Renal cortical epithelial cell (primary cell): Measurements from ENCODE around the gene THOC6. TPM values are rescaled to one million over a fixed set of nuclear protein-coding genes. Genes with fewer than 3 reads are reported as not detected.
"Not testable (repeated sequence)": the region's sequence is repeated elsewhere in the genome, so short reads cannot be mapped to it uniquely, and the experiment has no call there.

Experiments
- DNase-seq: peaks from one replicate; pipeline ENCODE4 v3.0.0-alpha.2; 2011; ENCODE audit warnings: low read depth
- total RNA-seq: library from RNA; depleted of rRNA; stranded (reverse); fragments of >200 nt; gene quantifications from 2 replicates; pipeline ENCODE4 v1.2.3, GENCODE V29; 2014

THOC6 gene
- total RNA-seq, 1 donor from 2014 or later, result 13.5 TPM

GRCh38 chr16:3030222-3031212 lies 6.7 kb downstream of the THOC6 start:
- no peak for DNase-seq

GRCh38 chr16:3032624-3033023 lies 8.8 kb downstream of the THOC6 start:
- DNase-seq, result no peak

DNA sequence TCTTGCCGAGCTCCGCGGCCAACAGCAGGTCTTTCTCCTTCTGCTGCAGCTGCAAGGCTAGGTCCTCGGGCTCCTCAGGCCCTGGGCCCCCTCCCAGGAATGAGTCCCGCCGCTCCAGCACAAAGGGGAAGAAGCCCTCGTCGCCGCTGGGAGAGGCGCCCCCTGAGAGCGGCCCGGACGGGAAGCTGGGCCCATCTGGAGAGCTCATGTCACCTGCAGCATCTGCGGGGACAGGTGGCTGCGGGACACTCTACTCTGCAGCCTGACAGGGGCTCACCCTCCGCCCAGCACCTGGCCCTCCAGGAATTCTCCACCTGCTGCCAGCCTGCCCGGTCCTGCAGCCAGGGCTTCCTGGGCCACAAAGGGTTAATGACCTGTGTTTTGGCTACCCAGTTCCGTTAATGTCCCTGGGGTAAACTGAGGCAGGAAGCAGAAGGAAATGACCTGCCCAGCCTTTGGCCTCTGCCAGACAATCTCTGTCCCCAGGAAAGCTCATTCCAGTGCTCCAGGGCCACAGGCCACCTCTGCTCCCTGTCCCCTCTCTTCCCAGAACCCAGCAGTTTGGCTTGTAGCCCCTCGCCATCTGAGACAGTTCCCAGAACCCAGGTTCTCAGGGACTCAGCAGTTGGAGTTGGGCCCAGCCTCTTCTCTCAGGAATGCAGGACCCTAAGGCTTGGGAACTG lies 11.6 kb downstream of the THOC6 start:
- no peak for DNase-seq

- no peak for DNase-seq
Observed at GRCh38 chr16:3035972-3036725, 12.3 kb downstream of the THOC6 start.

- no peak for DNase-seq
Observed at GRCh38 chr16:3036726-3037315, 13.0 kb downstream of the THOC6 start, which contains the start of gene BICDL2. Gene BICDL2, minus strand, starts transcription at chr16:3036944. Its CDS starts 1,448 bp downstream, at chr16:3035496.

DNA sequence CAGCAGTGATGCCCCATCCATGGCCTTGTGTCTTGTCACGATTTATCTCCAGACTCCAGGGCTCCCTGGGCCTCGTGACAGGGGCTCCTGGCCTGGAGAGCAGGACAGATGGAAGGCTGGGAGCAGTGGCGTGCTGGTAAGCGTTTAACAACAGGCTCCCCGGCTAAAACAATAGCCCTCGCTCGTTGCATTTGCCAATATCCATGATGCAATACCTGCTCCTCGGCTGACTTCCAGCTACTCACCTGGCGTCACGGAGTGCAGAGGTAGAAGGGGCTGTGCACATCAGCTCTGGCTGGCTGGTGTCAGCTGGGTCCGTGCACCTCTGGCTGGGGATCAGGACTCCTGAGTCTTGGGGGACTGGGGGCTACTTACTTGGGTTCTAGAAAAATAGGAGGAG lies 14.4 kb downstream of the THOC6 start:
- no peak for DNase-seq

DNA sequence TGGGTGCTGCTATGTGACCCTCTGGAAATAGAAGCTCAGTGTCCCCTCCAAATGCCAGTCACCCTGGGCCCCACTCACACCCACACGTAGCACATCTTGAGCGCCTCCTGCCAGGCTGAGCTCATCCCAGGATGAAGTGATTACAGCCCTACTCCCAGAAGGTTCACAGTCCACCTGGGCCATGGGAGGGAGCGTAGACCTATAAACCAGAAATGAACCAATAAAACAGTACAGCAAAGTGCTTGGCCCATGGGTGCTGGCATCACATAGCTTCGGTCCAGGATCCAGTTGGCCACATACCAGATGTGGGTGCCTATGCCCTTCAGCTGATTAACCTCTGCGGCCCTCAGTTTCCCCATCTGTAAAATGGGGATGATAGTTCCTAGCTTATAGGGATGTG lies 15.1 kb downstream of the THOC6 start:
- no peak for DNase-seq

GRCh38 chr16:3042376-3042775 lies 18.5 kb downstream of the THOC6 start:
- DNase-seq, result no peak

GRCh38 chr16:3044708-3045107 lies 20.9 kb downstream of the THOC6 start:
- DNase-seq, result no peak

DNA sequence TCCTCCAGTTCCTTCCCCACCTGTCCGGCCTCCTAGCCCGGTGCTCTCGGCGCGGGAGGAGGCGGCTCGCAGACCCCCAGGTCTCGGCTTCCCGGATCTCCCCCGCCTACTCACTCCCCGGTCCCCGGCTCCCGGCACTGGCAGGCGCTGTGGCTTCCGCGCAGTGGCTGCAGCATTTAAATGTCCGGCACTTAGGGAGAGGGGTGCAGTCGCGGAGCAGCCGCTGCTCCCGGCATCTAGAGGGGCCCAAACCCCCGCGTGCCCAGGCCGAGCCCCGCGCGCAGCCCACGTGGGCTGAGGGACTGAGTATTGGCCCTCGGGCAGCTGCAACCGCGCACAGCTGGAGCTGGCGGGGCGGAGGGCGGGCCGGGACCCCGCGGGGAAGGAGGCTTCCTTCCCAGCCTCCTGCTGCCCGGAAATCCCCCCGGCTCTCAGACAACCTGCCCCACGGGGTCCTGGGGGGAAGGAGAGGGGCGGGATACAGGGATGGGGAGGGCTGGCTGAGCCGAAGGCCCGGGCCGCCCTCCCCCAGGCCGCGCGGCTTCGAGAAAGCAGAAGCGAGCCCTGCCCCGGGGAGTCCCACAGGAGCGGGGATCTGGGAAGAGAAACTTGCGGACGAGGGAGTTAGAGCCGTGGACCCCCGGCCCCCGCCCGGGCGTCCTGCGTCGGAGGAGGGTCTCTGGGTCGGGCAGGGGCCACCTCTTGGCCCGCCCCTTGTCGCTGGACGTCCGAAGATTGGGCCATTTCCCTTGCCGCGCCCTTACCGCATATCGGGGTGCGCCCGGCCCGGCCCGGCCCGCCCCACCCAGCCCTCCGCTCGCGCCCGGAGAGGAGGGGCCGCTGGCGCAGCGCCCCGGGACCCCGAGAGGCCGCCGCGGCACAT lies 22.2 kb downstream of the THOC6 start, which contains the start of gene MMP25:
TSS of gene MMP25 (plus strand) at position 804 of the 883 bp plus-strand sequence. CDS start 357 bp downstream, outside the sequence.
- no peak for DNase-seq

DNA sequence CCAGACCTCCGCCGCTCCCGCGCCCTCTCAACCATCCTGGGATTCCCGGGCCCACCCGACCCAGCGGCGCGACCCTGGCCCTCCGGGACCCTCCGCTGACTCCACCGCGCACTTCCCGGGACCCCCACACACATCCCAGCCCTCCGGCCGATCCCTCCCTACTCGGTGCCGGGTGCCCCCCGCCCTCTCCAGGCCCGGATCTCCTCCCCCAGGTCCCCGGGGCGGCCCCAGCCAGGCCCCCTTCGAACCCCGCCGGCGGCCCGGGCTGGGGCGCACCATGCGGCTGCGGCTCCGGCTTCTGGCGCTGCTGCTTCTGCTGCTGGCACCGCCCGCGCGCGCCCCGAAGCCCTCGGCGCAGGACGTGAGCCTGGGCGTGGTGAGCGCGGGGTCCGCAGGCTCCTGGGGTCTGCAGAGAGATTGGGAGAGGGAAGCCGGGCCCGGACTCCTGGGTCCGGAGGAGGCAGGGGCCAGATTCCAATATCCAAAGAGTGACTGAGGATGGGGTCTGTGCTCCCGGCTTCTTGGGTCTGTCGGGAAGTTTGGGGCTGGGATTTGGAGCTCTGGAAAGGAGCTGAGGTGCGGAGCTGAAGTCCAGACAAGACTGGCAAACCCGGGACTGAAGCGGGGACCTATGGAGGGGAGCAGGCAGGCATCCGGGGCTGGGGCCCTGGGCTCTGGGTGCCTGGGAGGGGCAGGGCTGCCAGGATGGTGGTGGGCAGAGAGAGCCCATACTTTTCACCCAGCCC lies 23.0 kb downstream of the THOC6 start:
- no peak for DNase-seq

DNA sequence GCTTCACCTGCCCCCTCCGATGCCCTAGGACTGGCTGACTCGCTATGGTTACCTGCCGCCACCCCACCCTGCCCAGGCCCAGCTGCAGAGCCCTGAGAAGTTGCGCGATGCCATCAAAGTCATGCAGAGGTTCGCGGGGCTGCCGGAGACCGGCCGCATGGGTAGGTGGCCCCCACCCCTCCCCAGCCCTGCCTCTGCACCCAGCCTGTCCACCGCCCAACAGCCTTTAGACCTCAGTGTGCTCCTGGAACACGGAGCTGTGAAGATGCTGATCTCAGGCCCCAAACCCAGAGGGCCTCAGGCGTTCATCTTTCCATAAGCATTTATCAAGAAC lies 23.5 kb downstream of the THOC6 start:
- DNase-seq, result no peak

DNA sequence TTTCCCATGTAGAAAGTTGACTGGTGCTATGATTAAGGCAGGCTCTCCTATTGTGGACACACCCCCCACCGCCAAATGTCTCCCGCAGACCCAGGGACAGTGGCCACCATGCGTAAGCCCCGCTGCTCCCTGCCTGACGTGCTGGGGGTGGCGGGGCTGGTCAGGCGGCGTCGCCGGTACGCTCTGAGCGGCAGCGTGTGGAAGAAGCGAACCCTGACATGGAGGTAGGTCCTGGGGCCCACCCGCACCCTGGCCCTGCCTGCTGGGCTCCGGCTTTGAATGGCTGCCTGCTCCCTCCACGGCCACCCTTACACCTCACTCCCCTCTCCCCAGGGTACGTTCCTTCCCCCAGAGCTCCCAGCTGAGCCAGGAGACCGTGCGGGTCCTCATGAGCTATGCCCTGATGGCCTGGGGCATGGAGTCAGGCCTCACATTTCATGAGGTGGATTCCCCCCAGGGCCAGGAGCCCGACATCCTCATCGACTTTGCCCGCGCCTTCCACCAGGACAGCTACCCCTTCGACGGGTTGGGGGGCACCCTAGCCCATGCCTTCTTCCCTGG lies 26.2 kb downstream of the THOC6 start:
- DNase-seq, result no peak

- no peak for DNase-seq
Observed at GRCh38 chr16:3050487-3050886, 26.7 kb downstream of the THOC6 start.

GRCh38 chr16:3051009-3051408 lies 27.2 kb downstream of the THOC6 start:
- no peak for DNase-seq

DNA sequence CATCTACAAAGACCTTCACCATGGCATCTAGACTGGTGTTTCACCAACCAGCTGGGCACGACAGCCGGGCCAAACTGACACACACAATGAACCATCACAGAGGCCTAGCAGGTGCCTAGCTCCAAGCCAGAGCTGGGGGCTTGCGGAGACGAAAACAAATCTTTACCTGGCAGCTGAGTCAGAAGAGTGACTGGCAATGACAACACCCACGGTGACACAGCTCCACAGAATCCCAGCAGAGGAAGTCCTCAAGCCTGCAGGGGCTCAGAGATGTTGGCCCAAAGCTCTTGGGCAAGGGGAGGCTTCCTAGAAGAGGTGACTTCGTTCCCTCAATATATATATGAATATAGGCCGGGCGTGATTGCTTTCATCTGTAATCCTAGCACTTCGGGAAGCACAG lies 27.7 kb downstream of the THOC6 start:
- DNase-seq, result no peak

DNA sequence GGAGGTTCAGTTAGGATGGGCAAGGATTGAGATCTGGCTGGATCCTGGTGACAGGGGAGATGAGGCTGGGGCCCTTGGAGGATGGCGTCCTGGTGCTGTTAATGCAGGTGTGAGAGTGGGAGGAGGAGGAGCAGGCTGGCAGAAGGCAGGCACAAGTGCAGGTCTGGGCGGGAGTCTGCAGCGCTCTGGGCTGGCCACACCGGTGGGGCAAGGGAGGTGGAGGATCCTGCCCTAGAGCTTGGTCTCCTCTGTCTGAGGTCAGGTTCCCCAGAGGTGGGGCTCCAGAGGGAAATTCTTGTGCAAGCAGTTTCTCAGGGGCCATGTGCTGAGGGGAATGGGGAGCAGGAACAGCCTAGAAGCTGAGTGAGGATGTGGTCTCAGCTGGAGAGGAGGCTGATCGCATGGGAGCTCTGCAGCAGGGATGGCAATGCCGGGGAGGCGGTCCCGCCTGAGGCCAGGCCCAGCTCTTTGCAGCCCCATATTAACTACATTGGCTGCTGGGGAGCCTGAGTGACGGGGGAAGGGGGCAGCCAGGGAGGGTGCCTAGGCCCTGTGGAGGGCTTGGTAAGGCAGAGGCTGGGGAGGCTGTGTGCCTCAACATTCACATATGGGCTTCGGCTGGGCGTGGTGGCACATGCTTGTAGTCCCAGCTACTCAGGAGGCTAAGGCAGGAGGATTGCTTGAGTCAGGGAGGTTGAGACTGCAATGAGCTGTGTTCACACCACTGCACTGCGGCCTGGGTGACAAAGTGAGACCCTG lies 28.9 kb downstream of the THOC6 start:
- DNase-seq, result not testable (repeated sequence)

DNA sequence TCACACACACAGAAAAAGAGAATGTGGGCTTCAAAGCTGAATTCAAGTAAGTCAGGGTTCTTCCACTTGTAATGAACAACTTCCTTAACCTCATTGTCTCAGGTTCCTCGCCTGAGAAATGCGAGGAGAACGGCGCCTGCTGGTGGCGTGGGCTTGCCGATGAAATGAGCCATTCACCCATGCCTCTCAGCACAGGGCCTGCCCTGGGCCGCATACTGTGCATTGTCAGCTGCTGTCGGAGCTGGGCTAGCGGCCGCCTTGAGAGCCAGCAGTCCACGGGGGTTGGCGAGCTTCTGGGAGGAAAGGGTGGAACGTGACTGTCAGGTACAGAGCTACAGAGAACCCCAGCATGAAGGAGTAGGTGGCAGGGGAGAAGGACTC lies 29.5 kb downstream of the THOC6 start:
- DNase-seq, result not testable (repeated sequence)
